Measurements from ENCODE around the gene SCAF4.

DNA sequence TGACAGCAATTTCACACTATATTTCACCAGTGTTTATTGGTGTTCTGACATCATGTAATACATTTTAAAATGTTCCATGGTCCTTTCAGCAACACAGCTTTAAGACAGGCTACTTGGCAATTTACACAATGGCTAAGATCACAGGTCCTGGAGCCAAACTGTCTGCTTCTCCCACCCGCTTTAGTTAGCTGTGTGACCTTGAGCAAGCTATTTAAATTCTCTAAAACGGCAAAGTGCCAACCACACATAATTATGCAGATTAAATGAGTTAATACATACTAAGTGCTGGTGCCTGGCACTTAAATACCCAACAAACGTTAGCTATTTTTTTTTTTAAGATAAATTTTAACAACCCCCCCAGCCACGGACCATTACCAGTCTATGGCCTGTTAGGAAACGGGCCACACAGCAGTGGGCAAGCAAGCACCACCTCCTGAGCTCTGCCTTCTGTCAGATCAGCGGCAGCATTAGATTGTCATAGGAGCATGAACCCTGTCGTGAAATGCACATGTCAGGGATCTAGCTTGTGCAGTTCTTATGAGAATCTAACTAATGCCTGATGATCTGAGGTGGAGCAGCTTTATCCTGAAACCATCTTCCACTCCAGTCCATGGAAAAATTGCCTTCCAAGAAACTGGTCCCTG lies 45.5 kb downstream of the SCAF4 start:
- TF ChIP-seq, protein P1, sequence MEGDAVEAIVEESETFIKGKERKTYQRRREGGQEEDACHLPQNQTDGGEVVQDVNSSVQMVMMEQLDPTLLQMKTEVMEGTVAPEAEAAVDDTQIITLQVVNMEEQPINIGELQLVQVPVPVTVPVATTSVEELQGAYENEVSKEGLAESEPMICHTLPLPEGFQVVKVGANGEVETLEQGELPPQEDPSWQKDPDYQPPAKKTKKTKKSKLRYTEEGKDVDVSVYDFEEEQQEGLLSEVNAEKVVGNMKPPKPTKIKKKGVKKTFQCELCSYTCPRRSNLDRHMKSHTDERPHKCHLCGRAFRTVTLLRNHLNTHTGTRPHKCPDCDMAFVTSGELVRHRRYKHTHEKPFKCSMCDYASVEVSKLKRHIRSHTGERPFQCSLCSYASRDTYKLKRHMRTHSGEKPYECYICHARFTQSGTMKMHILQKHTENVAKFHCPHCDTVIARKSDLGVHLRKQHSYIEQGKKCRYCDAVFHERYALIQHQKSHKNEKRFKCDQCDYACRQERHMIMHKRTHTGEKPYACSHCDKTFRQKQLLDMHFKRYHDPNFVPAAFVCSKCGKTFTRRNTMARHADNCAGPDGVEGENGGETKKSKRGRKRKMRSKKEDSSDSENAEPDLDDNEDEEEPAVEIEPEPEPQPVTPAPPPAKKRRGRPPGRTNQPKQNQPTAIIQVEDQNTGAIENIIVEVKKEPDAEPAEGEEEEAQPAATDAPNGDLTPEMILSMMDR (IDR thresholded peaks at IDR 0.05): no peak
- TF ChIP-seq POLR2A (IDR thresholded peaks at IDR 0.05): no peak

Measured in right lobe of liver (tissue), 4 donors.